MG63 (cell line): ENCODE measurements around the gene SNRK. TPM values are rescaled to one million over a fixed set of nuclear protein-coding genes. Genes with fewer than 3 reads are reported as not detected.
A peak's percentile ranks its signal among the peaks of the same experiment; 100 is the strongest.

Source experiments
- DNase-seq: peaks from one replicate; pipeline ENCODE4 v3.0.0-alpha.2; 2020
- H3K27me3 ChIP-seq: fragments of 250-450 bp; sonication (Bioruptor Pico); 2 replicates; pipeline ENCODE4 v1.5.1; 2020; ENCODE audit warnings: mild to moderate bottlenecking, moderate library complexity
- H3K36me3 ChIP-seq: fragments of 250-450 bp; sonication (Bioruptor Pico); 2 replicates; pipeline ENCODE4 v1.5.1; 2020; ENCODE audit warnings: mild to moderate bottlenecking, moderate library complexity
- H3K4me3 ChIP-seq: fragments of 250-450 bp; sonication (Bioruptor Pico); 2 replicates; pipeline ENCODE4 v1.5.1; 2020; ENCODE audit warnings: mild to moderate bottlenecking, moderate library complexity
- H3K9me3 ChIP-seq: fragments of 250-450 bp; sonication (Bioruptor Pico); 2 replicates; pipeline ENCODE4 v1.5.1; 2020; ENCODE audit warnings: mild to moderate bottlenecking, moderate library complexity
- total RNA-seq: library from RNA; depleted of rRNA; stranded (reverse); fragments of >200 nt; shearing (Covaris generic); gene quantifications from 2 replicates; pipeline ENCODE4 v1.2.3, GENCODE V29; 2014; ENCODE audit warnings: low replicate concordance

The SNRK gene
- total RNA-seq, 1 experiment from 2014 or later = 6.6 TPM

DNA sequence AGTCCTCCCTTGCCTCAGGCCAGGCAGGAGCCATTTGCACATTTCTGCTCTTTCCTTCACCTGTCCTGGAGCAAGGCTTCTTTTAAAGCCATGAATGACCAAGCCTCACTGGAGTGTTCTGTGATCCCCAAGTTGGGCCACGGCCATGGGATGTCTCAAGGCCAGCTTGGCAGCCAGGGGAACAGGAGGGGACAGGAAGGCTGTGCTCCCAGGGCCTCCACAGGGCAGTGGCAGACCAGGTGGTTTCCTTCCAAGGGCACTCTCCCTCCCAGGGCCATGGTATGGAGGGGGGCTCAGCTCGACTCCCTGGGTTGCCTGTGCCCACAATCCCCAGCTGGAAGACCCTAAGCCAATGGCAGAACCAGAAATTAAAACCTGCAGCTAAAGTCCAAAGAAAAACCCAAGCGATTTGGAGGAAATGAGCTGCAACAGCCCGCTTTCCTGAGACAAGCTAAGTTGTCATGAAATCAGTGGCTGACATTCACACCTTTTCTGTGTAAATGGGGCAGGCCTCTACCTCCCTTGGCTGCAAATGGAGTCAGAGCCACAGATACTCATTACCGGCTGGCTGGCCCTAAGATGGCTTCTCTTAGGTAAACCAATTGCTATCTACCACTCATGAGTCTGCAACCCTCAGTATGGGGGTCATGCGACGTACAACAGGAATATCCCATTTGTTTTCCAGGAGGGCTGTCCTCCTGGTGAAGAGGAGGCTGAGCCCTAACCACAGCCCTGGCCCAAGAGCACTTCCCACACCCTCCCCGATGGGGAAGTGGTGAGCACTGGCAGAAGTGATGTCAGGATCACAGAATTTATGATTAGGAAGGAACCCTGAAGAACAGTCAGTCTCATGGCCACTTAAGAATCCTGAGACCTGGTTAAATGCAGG lies 83.3 kb downstream of the SNRK start:
- Histone ChIP-seq H3K4me3 (no peak overlapping the region), H3K9me3 (no peaks in the 10 kb centered on the region), H3K36me3 (no peaks in the 10 kb centered on the region), H3K27me3 (no peaks in the 10 kb centered on the region)
- DNase-seq = no peak

DNA sequence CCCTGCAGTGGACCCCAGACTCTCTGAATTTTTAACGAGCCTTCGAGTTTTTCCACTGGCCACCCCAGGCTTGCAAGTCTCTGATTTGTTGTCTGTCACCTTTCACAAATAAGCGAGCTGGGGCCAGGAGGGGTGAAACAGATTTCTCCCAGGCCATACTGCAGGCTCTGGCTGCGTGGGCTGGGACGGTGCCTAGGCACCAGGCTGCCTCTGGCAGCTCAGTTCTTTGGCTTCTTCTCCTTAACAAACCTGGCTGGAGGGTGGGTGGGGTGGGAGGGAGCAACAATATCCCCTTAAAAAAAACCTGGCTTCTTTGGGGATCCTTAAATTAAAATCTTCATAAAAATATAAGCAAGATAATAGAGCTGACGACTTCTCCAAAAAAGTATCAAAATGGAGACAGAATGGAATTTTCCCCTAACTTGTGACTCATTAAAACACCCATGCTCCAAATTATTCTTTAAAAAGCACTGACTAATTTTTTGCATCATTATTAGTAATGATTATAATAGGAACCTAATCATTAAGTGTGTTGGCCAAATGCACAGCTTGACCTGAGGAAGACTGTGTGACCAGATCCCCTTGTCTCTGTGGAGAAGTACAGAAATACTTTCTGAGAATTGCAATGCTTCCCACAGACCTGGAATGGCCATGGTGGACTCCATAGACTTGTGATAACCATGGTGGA lies 84.1 kb downstream of the SNRK start:
- H3K36me3 ChIP-seq = no peaks in the 10 kb centered on the region
- no peaks in the 10 kb centered on the region for H3K9me3 ChIP-seq
- DNase-seq = no peak
- no peaks in the 10 kb centered on the region for H3K27me3 ChIP-seq
- H3K4me3 ChIP-seq = no peak overlapping the region

DNA sequence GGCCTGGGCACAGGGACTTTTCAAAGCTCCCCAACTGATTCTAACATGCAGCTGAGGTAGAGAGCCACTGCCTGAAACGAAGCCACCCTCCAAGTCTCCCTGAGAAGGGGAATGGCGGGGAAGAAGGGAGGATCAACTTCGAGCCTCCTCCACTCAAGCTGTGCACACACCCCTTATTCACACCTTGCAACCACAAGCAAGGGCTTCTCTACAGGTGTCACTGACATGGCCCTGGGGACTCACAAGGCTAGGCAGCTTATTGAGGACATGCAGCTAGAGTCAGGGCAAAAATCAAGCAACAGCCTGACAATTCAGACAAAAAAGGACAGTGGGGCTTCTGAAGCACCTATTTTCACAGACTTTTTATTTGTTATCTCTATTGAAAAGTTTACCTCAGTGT lies 85.2 kb downstream of the SNRK start:
- DNase-seq = no peak
- no peaks in the 10 kb centered on the region for H3K27me3 ChIP-seq

DNA sequence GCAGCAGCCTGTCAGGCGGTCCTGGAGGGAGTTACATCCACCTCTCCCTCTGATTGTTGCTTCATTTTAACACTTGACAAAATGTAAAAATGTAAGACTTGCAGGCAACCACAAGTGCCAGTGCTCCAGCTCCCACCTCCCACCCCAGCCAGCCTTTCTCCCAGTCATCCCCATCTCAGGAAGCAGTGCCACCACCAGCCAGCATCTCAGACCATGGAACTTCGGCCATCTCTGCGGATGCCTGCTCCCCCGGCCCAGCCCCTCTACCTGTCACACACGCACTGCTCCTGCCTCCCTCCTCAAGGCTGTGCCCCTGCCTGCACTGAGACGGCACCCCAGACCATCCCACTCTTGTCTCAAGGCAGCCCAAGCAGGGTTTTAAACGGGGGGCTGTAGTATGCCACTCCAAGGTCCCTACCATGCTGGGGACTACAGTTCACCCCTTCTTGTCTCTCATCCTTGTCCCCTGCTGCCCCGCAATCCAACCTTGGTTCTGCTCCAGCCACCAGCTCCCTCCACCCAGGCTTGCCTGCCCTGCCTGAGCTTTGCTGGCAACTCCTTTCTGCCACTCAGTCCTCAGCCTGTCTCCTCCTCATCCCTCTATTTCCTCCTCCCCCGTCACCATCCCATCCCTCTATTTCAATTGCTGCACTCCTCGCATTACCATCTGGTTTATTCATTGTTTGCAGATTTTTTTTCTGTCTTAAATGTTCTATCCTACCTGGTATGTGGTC lies 85.8 kb downstream of the SNRK start:
- no peaks in the 10 kb centered on the region for H3K9me3 ChIP-seq
- H3K36me3 ChIP-seq = no peaks in the 10 kb centered on the region
- DNase-seq = no peak
- no peaks in the 10 kb centered on the region for H3K27me3 ChIP-seq
- H3K4me3 ChIP-seq = no peak overlapping the region

More for the DNA sequence above, 85.2 kb downstream of the SNRK start:
- Histone ChIP-seq H3K4me3 (no peak overlapping the region), H3K9me3 (no peaks in the 10 kb centered on the region), H3K36me3 (no peaks in the 10 kb centered on the region)

DNA sequence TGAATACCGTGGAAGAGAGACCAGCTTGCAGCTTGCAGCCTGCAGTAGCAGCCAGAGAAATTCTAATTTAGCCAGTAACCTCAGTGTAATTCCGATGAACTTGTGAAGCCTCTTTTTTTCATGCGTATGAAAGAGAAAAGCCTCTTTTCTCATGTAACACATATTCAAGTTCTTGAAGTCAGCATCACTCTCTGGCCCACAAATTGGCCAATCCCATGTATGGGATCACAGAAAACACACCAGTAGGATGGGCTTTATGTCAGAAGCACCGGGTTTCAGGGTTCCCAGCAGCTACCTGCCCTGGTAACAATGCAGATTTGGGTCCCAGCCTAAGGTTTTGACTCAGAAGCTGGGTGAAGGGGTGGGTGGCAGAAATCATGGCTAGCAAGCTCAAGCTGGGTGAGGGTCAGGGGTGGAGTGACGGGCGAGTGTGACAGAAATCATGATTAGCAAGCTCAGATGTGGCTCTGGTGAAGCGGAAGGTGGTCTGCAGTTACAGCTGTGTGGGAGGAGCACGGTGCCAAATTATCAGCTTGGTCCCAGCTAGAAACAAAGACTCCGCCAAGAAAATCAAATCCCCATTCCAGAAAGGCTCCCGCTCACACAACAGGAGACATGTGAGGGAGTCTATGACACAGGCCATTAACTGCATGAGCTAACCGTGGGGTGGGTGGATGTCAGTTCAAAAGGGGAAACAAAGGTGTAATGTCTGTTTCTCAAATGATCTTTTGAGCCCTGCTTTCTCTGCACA lies 86.6 kb downstream of the SNRK start:
- no peak for DNase-seq
- Histone ChIP-seq H3K4me3 (no peak overlapping the region), H3K36me3 (no peaks in the 10 kb centered on the region), H3K27me3 (no peaks in the 10 kb centered on the region), H3K9me3 (no peaks in the 10 kb centered on the region)

DNA sequence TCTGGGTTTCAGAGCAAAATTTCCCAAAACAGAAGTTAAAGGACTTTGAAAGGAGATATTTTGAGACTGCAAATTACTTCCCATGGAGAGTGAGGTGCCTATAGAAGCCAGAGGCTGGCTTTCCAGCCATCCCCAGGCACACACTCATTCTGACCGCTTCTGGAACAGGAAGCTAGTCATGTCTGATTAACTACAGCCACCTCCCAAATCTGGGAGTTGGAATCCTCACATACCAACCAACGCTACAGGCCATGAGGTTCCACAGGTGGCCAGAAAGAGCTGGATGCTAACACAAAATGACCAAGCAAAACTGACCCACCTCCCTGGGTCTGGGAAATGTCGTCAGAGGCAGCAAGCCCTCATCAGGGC lies 87.2 kb downstream of the SNRK start:
- no peak overlapping the region for H3K4me3 ChIP-seq
- H3K36me3 ChIP-seq = no peaks in the 10 kb centered on the region
- no peaks in the 10 kb centered on the region for H3K9me3 ChIP-seq
- H3K27me3 ChIP-seq = no peaks in the 10 kb centered on the region
- DNase-seq = no peak

DNA sequence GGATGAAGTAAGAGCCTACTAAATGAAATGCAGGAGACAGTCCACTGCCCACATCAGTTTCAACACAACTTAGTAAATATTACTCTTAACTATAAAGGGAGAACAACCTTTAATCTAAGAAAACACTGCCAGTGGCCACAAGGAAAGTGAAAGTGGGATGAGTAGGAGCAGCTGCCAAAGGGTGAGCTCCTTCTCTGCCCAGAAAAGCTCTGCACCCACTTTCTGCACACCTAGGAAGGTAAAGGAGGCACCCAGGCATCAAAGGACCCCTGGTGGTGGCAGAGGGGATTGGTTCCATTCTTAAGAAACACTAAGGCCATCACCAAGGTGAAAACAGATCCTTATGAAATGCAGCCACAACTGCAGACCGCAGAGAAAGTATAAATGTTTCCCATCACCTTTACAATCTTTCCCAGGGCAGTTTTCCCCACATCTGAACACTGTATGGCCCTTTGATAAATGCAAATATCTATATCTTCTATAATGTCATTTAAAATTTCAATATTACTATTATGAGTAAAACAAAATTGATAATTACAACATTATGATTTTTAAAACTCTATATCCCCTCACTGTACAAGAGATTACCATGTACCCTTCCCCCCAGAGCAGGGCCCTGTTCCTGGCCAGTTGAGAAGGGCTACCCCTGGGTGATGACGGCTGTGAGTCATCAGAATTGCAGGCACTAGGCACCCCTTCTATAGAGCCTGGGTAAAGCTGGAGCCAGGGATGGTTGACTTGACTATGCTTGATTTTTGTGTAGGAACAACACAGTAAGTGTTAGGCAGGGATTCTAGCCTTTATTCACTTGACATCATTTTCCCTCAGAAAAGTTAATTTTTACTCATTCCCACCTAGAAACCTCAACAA lies 92.0 kb downstream of the SNRK start:
- no peak overlapping the region for H3K4me3 ChIP-seq
- H3K9me3 ChIP-seq = no peaks in the 10 kb centered on the region
- peak; percentile 13 for DNase-seq
- no peaks in the 10 kb centered on the region for H3K36me3 ChIP-seq
- H3K27me3 ChIP-seq = no peaks in the 10 kb centered on the region

DNA sequence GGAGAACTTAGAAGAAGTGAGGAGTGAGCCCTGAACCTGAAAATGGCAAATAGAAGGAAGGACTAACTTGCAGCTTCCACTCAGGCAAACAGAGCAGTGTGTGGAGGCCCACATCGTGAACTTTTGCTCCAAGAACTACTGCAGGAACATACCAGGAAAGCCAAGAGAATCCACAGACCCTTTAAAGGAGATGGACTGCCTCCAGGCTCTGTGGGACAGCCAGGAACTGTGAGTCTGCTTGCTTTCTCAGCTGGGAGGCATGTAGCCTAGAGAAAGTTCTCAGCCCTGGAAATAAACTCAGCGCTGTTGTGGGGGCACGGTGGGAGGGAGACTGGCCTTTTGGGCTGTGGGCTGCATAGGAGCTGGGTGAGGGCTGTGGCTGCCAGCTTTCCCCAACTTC lies 93.0 kb downstream of the SNRK start:
- Histone ChIP-seq H3K36me3 (no peaks in the 10 kb centered on the region), H3K27me3 (no peaks in the 10 kb centered on the region), H3K4me3 (no peak overlapping the region), H3K9me3 (no peaks in the 10 kb centered on the region)
- no peak for DNase-seq

DNA sequence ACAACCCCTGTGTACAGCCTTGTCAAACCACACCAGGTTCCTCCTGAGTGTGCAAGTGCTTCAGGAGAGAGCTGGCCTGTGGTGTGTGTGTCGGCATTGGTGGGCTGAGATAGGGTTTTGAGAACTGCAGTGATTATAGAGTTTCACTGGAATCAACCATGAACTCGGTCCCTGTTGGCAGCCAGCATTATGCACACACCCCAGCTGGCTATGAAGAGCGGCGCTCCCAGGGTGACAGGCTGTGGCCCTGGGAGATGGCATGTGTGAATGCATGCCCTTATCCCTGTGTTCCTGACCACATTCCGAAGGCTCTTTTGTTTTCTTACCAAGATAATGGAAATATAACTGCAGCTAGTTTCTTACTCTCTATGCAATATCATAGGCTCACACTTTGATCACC lies 101.8 kb downstream of the SNRK start:
- no peak for DNase-seq
- no peaks in the 10 kb centered on the region for H3K27me3 ChIP-seq
- H3K36me3 ChIP-seq = no peaks in the 10 kb centered on the region
- no peaks in the 10 kb centered on the region for H3K9me3 ChIP-seq
- H3K4me3 ChIP-seq = no peak overlapping the region

DNA sequence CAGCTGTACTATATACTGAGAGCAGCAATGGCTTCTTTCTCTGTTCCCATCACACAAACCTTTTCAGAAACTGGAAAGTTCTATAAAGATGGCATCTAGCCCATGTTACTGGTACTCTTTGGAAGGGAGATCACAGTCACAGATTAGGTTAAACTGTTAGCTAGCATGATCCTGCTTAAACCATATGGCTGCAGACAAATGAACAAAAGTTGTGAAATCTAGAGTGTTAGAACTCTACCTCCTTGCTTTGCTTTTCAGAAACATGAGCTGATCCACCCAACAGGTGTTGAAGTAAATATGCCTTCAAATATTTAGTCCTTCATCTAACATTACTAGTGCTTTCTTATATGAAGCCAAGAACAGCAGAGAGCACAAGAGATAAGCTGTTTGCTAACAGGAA lies 102.6 kb downstream of the SNRK start:
- H3K27me3 ChIP-seq = no peaks in the 10 kb centered on the region
- no peak overlapping the region for H3K4me3 ChIP-seq
- no peaks in the 10 kb centered on the region for H3K9me3 ChIP-seq
- H3K36me3 ChIP-seq = no peaks in the 10 kb centered on the region
- no peak for DNase-seq

DNA sequence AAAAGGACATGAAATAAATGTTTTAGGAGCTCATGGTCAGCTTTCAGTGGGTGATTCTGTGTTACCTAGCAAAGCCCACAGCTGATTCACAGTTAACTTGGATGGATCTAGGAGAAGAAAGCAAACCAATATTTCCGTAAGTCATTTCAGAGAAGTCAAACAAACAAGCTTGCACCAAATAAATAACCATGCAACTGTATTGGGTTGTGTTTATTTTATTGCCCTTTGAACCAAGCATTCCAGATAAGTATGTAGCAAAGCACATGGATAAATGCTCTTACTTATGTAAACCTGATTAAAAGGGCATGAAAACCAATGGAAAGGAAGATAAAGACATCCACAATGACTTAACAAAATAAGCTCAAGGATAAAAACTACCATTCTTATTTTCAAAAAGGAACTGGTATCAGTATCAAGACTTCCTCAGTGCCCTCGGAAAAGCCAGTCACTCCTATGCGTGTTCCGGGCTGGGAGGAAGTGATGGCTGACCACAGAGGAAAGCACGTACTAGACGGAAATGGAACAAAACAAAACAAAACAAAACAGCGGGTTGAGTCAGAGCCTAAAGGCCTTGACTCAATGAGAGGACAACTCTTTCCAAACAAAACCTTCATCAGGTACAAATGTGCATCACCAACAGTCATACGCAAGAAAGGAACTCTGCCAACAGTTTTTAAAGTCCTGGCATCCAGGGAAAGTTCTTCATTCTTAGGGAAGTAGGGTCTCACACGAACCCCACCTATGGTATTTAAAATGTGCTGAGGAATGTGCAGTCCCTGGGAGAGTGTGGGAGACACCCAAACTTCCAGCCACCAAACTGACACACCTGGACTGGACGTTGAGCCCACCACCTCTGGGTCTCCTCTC lies 103.3 kb downstream of the SNRK start:
- no peaks in the 10 kb centered on the region for H3K27me3 ChIP-seq
- H3K4me3 ChIP-seq = no peak overlapping the region
- no peak for DNase-seq
- no peaks in the 10 kb centered on the region for H3K9me3 ChIP-seq
- no peaks in the 10 kb centered on the region for H3K36me3 ChIP-seq

DNA sequence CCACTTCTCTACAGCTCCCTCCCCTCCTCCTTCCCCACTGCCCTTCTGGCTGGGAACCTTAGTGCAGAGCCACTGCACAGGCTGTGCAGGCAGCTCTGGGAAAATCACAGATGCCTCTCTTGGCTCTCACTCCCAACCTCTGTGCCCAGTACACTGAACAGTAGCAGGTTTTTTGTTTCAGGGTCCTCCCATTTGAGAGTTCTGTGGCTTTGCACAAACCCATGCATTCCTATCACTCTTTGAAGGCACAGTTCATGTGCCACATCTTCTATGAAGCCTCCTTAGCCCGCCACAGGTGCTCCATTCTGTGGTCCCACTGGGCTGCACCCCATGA lies 103.9 kb downstream of the SNRK start:
- no peaks in the 10 kb centered on the region for H3K9me3 ChIP-seq
- no peaks in the 10 kb centered on the region for H3K27me3 ChIP-seq
- no peak for DNase-seq
- H3K4me3 ChIP-seq = no peak overlapping the region
- no peaks in the 10 kb centered on the region for H3K36me3 ChIP-seq

DNA sequence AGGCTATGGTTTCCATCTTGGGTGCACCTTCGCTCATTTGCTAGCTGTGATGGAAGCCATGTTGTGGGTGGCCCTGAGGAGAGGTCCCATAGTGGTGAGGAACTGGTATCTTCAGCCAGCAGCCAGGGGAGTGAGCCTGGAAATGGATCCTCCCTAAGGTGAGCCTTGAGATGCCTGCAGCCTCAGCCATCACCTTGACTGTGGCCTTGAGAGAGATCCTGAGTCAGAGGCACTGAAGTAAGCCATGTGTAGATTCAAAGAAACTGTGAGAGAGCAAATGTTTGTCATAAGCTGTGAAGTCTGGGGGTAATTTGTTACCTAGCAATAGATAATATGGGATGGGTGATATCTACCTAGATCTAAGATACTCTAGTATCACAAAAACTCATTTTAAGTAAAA lies 105.3 kb downstream of the SNRK start:
- no peak for DNase-seq
- no peak overlapping the region for H3K4me3 ChIP-seq
- H3K9me3 ChIP-seq = no peaks in the 10 kb centered on the region
- no peaks in the 10 kb centered on the region for H3K36me3 ChIP-seq
- H3K27me3 ChIP-seq = no peaks in the 10 kb centered on the region

DNA sequence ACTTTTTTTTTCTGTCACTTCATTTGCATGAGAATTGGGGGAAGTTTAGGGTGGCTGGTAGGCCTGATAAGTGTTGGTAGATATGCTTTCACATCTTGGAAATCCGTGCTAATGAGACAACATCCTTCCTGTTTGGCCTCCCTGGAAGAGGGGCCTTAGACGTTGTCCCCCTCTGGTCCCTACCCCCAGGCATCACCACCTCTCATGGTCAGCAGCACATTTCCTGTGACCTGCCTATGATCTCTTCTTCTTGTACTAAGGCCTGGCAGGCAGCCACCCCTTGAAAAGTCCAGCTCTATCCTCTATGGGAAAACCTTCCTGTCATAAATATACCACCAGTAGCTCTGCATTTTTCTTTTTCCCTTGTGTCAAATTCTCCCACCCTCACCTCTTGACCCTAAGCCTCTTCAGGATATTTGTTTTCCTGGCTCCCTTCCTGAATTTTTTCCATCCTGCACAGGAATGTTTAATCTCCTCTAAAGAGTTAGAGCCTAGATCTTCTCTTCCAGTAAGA lies 107.8 kb downstream of the SNRK start:
- no peak overlapping the region for H3K4me3 ChIP-seq
- no peak for DNase-seq
- no peaks in the 10 kb centered on the region for H3K27me3 ChIP-seq
- H3K36me3 ChIP-seq = no peaks in the 10 kb centered on the region
- H3K9me3 ChIP-seq = no peaks in the 10 kb centered on the region

DNA sequence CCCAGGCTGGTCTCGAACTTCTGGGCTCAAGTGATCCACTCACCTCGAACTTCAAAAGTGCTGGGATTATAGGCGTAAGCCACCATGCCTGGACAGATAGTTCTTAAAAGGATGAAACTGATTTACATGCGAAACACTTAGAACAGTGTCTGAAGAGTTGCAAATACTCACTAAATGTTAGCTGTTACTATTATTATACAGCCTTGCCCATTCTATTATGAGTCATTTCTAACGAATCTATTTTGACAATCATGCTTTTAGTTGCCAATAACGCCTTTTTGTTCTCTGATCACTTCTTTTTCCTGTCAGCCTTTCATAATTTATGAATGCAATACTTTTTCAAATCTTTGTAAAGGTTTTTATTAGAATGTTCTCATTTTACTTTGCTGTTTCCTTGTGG lies 112.7 kb downstream of the SNRK start:
- no peak for DNase-seq
- no peaks in the 10 kb centered on the region for H3K27me3 ChIP-seq
- no peaks in the 10 kb centered on the region for H3K36me3 ChIP-seq
- H3K4me3 ChIP-seq = no peak overlapping the region
- no peaks in the 10 kb centered on the region for H3K9me3 ChIP-seq
